Keratinocyte (primary cell): Measurements from ENCODE around the gene CCL2. TPM values are rescaled to one million over a fixed set of nuclear protein-coding genes. Genes with fewer than 3 reads are reported as not detected.

Source experiments
- DNase-seq: peaks from one replicate; pipeline ENCODE4 v3.0.0-alpha.2; 2011; ENCODE audit warnings: low read depth, missing footprints, low spot score
- FAIRE-seq: peaks from 2 replicates; lab custom pipeline; 2011; peaks lifted over from hg19 to GRCh38; lab: Jason Lieb, UNC
- H2AFZ ChIP-seq: 2 replicates; pipeline ENCODE4 v1.6.0; 2012; ENCODE audit warnings: low read length, control low read depth, inconsistent platforms; ENCODE audit not compliant: control insufficient read depth
- H3K27ac ChIP-seq: 2 replicates; pipeline ENCODE4 v1.5.1; 2011; ENCODE audit warnings: low read length; ENCODE audit not compliant: control insufficient read depth, insufficient read depth
- H3K27me3 ChIP-seq: 3 replicates; pipeline ENCODE4 v1.6.0; 2011; ENCODE audit warnings: low read length; ENCODE audit not compliant: control insufficient read depth, insufficient read depth; ENCODE audit errors: extremely low read depth
- H3K36me3 ChIP-seq, 2 experiments: 2 replicates in 1 of 2; 3 replicates in 1 of 2; pipeline ENCODE4 v1.5.1; 2011; ENCODE audit warnings: low read length in 2 of 2, mild to moderate bottlenecking in 1 of 2; ENCODE audit not compliant: control insufficient read depth in 2 of 2, insufficient read depth in 2 of 2; ENCODE audit errors: extremely low read depth in 1 of 2
- H3K4me1 ChIP-seq: 3 replicates; pipeline ENCODE4 v1.5.1; 2011; ENCODE audit warnings: low read length; ENCODE audit not compliant: control insufficient read depth, insufficient read depth; ENCODE audit errors: extremely low read depth
- H3K4me2 ChIP-seq: 3 replicates; pipeline ENCODE4 v1.6.0; 2011; ENCODE audit warnings: low read depth, low read length; ENCODE audit not compliant: control insufficient read depth, insufficient read depth; ENCODE audit errors: extremely low read depth
- H3K4me3 ChIP-seq, 3 experiments: fragments of 200-600 bp in 1 of 3; sonication (generic) in 1 of 3; 2 replicates in 2 of 3; 3 replicates in 1 of 3; pipeline ENCODE4 v1.5.1; 2011 to 2016; ENCODE audit warnings: low read length in 3 of 3, mild to moderate bottlenecking in 3 of 3, control low read depth in 2 of 3, inconsistent platforms in 1 of 3, low read depth in 1 of 3, mixed read lengths in 1 of 3, mixed run types in 1 of 3, moderate library complexity in 1 of 3; ENCODE audit not compliant: control insufficient read depth in 2 of 3, insufficient read depth in 2 of 3; ENCODE audit errors: extremely low read depth in 1 of 3
- H3K79me2 ChIP-seq: 2 replicates; pipeline ENCODE4 v1.6.0; 2012; ENCODE audit warnings: low read length; ENCODE audit not compliant: control insufficient read depth, insufficient read depth
- H3K9ac ChIP-seq: 3 replicates; pipeline ENCODE4 v1.6.0; 2011; ENCODE audit warnings: low read length; ENCODE audit not compliant: control insufficient read depth, insufficient read depth; ENCODE audit errors: extremely low read depth
- H3K9me1 ChIP-seq: 3 replicates; pipeline ENCODE4 v1.6.0; 2011; ENCODE audit warnings: low read length; ENCODE audit not compliant: control insufficient read depth, insufficient read depth; ENCODE audit errors: extremely low read depth
- H3K9me3 ChIP-seq: 2 replicates; pipeline ENCODE4 v1.5.1; 2012; ENCODE audit warnings: low read depth, low read length; ENCODE audit not compliant: control insufficient read depth
- H4K20me1 ChIP-seq: 3 replicates; pipeline ENCODE4 v1.6.0; 2011; ENCODE audit warnings: low read length; ENCODE audit not compliant: control insufficient read depth, insufficient read depth; ENCODE audit errors: extremely low read depth
- EZH2 ChIP-seq: IDR thresholded peaks from one replicate; pipeline ENCODE4 v1.6.1; 2012; ENCODE audit warnings: inconsistent platforms, mild to moderate bottlenecking, low read length, moderate library complexity
- dilution Hi-C: fragments of 300-500 bp; cut with MboI; formaldehyde crosslinking; loops from one replicate; pipeline ENCODE4 v1.7.0; 2020; ENCODE audit warnings: low sequenced_read_pairs; ENCODE audit not compliant: extremely low pct_ligation_motif_present
- polyA plus RNA-seq, 5 experiments: library from polyadenylated mRNA; depleted of rRNA in 3 of 5; stranded (reverse) in 3 of 5; stranded (forward) in 1 of 5; unstranded in 1 of 5; fragments of >200 nt; gene quantifications; 1 replicate in 1 of 5; 2 replicates in 3 of 5; 3 replicates in 1 of 5; pipeline versions ENCODE4 v1.2.1 to v1.2.3, GENCODE V29; 2011 to 2012; ENCODE audit warnings: missing spikeins in 2 of 5, low read depth in 1 of 5, low replicate concordance in 1 of 5
- TF ChIP-seq, protein P1 (sequence below), 3 experiments: IDR thresholded peaks in 1 of 3; conservative IDR thresholded peaks in 1 of 3; optimal IDR thresholded peaks in 1 of 3; 2 replicates in 2 of 3; 3 replicates in 1 of 3; pipeline versions ENCODE3 to v1.5.1; 2011; ENCODE audit warnings: low read length in 3 of 3, mild to moderate bottlenecking in 3 of 3, moderate library complexity in 2 of 3, control low read depth in 1 of 3, inconsistent platforms in 1 of 3; ENCODE audit not compliant: insufficient read depth in 2 of 3; ENCODE audit errors: extremely low read depth in 1 of 3

The CCL2 gene
- polyA plus RNA-seq, 1 donor (not counting 4 experiments of a cell fraction or from before 2014, with no cell fraction given), result 0.24 TPM

DNA sequence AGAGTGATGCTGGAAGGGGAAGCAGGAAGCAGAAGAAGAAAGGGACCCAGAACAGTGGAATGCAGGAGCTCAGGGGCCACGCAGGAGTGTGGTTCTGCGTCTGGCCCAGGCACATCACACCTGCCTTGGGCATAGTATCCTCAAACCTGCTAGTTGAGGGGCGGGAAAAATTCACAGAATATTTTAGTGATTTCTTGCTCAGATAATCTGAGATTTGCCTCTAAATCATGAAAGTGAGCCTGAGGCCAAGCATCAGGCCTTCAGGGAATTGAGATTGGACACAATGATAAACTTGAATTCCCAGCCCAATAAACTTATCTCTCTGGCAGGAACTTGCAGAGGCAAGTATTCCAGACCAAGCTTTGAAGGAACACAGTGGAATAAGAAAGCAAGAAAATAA, 48.5 kb upstream of the CCL2 start:
- no peak overlapping the region for H3K4me2 ChIP-seq
- DNase-seq, result no peak
- H3K9ac ChIP-seq, result no peak overlapping the region
- H3K9me3 ChIP-seq, result no peaks in the 10 kb centered on the region
- dilution Hi-C loops, result loop anchor here (25.0 kb wide), 1 partner anchor 156 kb away; the partner anchor contains the start of genes CCL1 and CCL13
- no peak overlapping the region for H3K4me3 ChIP-seq
- H3K4me1 ChIP-seq, result no peaks in the 10 kb centered on the region
- peaks cover 9% of the 10 kb centered on the region for H3K27me3 ChIP-seq
- H3K9me1 ChIP-seq, result no peaks in the 10 kb centered on the region
- H3K36me3 ChIP-seq, result no peaks in the 10 kb centered on the region
- no peaks in the 10 kb centered on the region for H4K20me1 ChIP-seq
- no peak for TF ChIP-seq EZH2
- TF ChIP-seq, protein P1, sequence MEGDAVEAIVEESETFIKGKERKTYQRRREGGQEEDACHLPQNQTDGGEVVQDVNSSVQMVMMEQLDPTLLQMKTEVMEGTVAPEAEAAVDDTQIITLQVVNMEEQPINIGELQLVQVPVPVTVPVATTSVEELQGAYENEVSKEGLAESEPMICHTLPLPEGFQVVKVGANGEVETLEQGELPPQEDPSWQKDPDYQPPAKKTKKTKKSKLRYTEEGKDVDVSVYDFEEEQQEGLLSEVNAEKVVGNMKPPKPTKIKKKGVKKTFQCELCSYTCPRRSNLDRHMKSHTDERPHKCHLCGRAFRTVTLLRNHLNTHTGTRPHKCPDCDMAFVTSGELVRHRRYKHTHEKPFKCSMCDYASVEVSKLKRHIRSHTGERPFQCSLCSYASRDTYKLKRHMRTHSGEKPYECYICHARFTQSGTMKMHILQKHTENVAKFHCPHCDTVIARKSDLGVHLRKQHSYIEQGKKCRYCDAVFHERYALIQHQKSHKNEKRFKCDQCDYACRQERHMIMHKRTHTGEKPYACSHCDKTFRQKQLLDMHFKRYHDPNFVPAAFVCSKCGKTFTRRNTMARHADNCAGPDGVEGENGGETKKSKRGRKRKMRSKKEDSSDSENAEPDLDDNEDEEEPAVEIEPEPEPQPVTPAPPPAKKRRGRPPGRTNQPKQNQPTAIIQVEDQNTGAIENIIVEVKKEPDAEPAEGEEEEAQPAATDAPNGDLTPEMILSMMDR (optimal IDR thresholded peaks at IDR 0.05 in 1 of 3, IDR thresholded peaks at IDR 0.05 in 1 of 3, conservative IDR thresholded peaks at IDR 0.05 in 1 of 3; ENCODE audit: extremely low read depth in 1 of 3, insufficient read depth in 2 of 3, low read length in 3 of 3), result no peak
- H2AFZ ChIP-seq, result no peak overlapping the region
- H3K79me2 ChIP-seq, result no peaks in the 10 kb centered on the region
- FAIRE-seq, result no peak
- H3K27ac ChIP-seq, result no peak overlapping the region

GRCh38 chr17:34207572-34207971, 47.5 kb upstream of the CCL2 start:
- Histone ChIP-seq H3K9me1 (no peaks in the 10 kb centered on the region), H3K9me3 (no peaks in the 10 kb centered on the region), H4K20me1 (no peaks in the 10 kb centered on the region), H3K36me3 (no peaks in the 10 kb centered on the region), H3K27me3 (peaks cover 5% of the 10 kb centered on the region), H3K27ac (no peak overlapping the region), H2AFZ (no peak overlapping the region), H3K79me2 (no peaks in the 10 kb centered on the region), H3K9ac (no peak overlapping the region), H3K4me1 (no peaks in the 10 kb centered on the region), H3K4me2 (no peak overlapping the region), H3K4me3 (no peak overlapping the region)
- FAIRE-seq, result no peak
- TF ChIP-seq EZH2, result no peak
- TF ChIP-seq, protein P1 (optimal IDR thresholded peaks at IDR 0.05 in 1 of 3, IDR thresholded peaks at IDR 0.05 in 1 of 3, conservative IDR thresholded peaks at IDR 0.05 in 1 of 3; ENCODE audit: extremely low read depth in 1 of 3, insufficient read depth in 2 of 3, low read length in 3 of 3), result no peak
- dilution Hi-C loops, result loop anchor here (25.0 kb wide), 1 partner anchor 155 kb away; the partner anchor contains the start of genes CCL1 and CCL13
- DNase-seq, result no peak
